ENCODE results near the gene SRSF11.
"Not testable (repeated sequence)": the region's sequence is repeated elsewhere in the genome, so short reads cannot be mapped to it uniquely, and the experiment has no call there.

DNA sequence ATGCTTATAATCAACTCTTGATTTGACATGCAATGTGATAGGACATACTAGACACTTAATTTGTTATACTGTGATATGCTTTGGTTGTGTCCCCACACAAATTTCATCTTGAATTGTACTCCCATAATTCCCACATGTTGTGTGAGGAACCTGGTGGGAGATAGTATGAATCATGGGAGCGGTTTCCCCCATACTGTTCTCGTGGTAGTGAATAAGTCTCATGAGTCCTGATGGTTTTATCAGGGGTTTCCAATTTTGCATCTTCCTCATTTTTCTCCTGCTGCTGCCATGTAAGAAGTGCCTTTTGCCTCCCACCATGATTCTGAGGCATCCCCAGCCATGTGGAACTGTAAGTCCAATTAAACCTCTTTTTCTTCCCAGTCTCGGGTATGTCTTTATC lies 36.0 kb upstream of the SRSF11 start:
- TF ChIP-seq, protein P1, sequence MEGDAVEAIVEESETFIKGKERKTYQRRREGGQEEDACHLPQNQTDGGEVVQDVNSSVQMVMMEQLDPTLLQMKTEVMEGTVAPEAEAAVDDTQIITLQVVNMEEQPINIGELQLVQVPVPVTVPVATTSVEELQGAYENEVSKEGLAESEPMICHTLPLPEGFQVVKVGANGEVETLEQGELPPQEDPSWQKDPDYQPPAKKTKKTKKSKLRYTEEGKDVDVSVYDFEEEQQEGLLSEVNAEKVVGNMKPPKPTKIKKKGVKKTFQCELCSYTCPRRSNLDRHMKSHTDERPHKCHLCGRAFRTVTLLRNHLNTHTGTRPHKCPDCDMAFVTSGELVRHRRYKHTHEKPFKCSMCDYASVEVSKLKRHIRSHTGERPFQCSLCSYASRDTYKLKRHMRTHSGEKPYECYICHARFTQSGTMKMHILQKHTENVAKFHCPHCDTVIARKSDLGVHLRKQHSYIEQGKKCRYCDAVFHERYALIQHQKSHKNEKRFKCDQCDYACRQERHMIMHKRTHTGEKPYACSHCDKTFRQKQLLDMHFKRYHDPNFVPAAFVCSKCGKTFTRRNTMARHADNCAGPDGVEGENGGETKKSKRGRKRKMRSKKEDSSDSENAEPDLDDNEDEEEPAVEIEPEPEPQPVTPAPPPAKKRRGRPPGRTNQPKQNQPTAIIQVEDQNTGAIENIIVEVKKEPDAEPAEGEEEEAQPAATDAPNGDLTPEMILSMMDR (IDR thresholded peaks at IDR 0.05; ENCODE audit: insufficient read depth, low read depth, low read length) = not testable (repeated sequence)
- not testable (repeated sequence) for TF ChIP-seq EZH2 (IDR thresholded peaks at IDR 0.05; ENCODE audit: insufficient read depth, low read length)
